Esophagus squamous epithelium (tissue), 5 donors: ENCODE data around the gene TLE1. TPM values are rescaled to one million over a fixed set of nuclear protein-coding genes. Genes with fewer than 3 reads are reported as not detected.

Experiments
- DNase-seq: peaks from one replicate; lab custom pipeline; 2025; lab: John Stamatoyannopoulos, UW
- H3K27ac ChIP-seq, 4 donors: fragments of 200-600 bp; sonication (generic); one replicate each; pipeline ENCODE4 v1.5.1; 2016 to 2019; ENCODE audit warnings: mild to moderate bottlenecking in 1 of 4
- H3K27me3 ChIP-seq, 4 donors: fragments of 200-600 bp; sonication (generic); 1 replicate in 3 of 4; 2 replicates in 1 of 4; pipeline versions ENCODE4 v1.5.1 to v1.6.0; 2017 to 2021; ENCODE audit warnings: antibody characterized with exemption in 1 of 4
- H3K36me3 ChIP-seq, 3 donors: fragments of 200-600 bp; sonication (generic); one replicate each; pipeline ENCODE4 v1.5.1; 2016 to 2019
- H3K4me1 ChIP-seq, 3 donors: fragments of 200-600 bp; sonication (generic); one replicate each; pipeline ENCODE4 v1.5.1; 2017 to 2019
- H3K4me3 ChIP-seq, 4 donors: fragments of 200-600 bp; sonication (generic); 1 replicate in 3 of 4; 2 replicates in 1 of 4; pipeline ENCODE4 v1.5.1; 2016 to 2019; ENCODE audit warnings: mild to moderate bottlenecking in 2 of 4, moderate library complexity in 1 of 4
- H3K9me3 ChIP-seq, 3 donors: fragments of 200-600 bp; sonication (generic); one replicate each; pipeline ENCODE4 v1.5.1; 2016 to 2019
- POLR2A ChIP-seq, 4 donors: fragments of 450-650 bp; IDR thresholded peaks; one replicate each; pipeline ENCODE4 v1.6.1; 2017; ENCODE audit warnings: antibody characterized with exemption in 4 of 4, mild to moderate bottlenecking in 4 of 4, moderate library complexity in 3 of 4
- WGBS, 2 donors: methylation state at CpG; one replicate each; pipeline ENCODE4 v1.1.5; 2018; 5-methylcytosine and 5-hydroxymethylcytosine counted together
- intact Hi-C: fragments of 100-400 bp; cut with DNase I; formaldehyde crosslinking; loops from one replicate; pipeline ENCODE4 v1.15.0; 2022
- total RNA-seq, 4 donors: library from RNA; depleted of rRNA; stranded (reverse); fragments of >200 nt; gene quantifications; one replicate each; pipeline ENCODE4 v1.1.0, GENCODE V29; 2016
- TF ChIP-seq, protein P1 (sequence below), 6 experiments: fragments of 450-650 bp in 4 of 6; fragments of 200-600 bp in 2 of 6; sonication (generic) in 2 of 6; IDR thresholded peaks; one replicate each; pipeline ENCODE4 v1.5.1; 2016 to 2019; ENCODE audit warnings: antibody characterized with exemption in 6 of 6, mild to moderate bottlenecking in 4 of 6, moderate library complexity in 4 of 6
- donor health status: DM: yes; HTN: yes; CAD: no.

TLE1 gene
- total RNA-seq, 4 donors from 2014 or later, result 17.1 to 43.3 (median 20.4) TPM

DNA sequence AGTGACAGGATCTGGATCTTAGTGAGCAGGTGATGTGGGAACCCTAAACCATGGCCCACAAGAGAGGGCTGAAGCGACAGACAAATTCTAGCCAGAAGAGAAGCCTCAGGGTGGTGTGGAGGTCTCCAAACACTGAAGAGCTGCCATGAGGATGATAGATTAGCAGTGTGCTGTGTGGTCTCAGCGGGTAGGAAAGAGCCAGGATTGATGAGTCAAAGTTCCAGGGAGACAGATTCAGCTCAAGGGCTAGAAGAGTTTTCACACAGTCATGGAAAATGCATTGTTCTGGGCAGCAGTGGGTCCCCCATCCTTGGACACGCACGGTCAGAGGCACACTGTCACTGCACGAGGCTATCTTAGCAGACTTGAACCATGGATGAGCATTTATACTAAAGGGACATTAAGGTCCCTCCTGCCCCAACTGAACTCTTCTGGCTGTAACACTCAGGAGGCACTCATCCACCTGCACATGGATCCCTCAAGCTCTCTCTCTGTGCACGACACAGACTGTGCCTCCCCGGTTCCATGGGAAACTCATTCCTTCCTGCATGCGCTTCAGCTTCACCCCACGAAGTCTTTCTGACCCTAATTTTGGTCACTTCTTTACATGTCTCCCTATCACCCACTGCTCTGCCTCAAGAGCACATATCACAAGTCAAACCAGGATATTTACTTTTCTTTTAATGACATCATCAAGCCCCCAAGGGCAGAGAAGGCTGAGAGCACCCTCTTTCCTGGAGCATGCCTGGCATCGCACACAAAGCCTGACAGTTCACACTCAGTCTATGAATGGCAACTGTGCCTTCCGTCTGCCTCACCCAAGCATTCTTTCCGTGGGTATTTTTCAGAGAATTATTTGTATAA, 84.8 kb downstream of the TLE1 start:
- Histone ChIP-seq H3K36me3 (peaks cover 0 to 82% (median 0%) of the 10 kb centered on the region in 3 donors), H3K4me3 (no peak overlapping the region), H3K27ac (no peak overlapping the region), H3K9me3 (no peaks in the 10 kb centered on the region), H3K27me3 (no peaks in the 10 kb centered on the region), H3K4me1 (peaks cover 0 to 24% (median 10%) of the 10 kb centered on the region in 3 donors)
- TF ChIP-seq POLR2A (IDR thresholded peaks at IDR 0.05), result no peak
- TF ChIP-seq, protein P1, sequence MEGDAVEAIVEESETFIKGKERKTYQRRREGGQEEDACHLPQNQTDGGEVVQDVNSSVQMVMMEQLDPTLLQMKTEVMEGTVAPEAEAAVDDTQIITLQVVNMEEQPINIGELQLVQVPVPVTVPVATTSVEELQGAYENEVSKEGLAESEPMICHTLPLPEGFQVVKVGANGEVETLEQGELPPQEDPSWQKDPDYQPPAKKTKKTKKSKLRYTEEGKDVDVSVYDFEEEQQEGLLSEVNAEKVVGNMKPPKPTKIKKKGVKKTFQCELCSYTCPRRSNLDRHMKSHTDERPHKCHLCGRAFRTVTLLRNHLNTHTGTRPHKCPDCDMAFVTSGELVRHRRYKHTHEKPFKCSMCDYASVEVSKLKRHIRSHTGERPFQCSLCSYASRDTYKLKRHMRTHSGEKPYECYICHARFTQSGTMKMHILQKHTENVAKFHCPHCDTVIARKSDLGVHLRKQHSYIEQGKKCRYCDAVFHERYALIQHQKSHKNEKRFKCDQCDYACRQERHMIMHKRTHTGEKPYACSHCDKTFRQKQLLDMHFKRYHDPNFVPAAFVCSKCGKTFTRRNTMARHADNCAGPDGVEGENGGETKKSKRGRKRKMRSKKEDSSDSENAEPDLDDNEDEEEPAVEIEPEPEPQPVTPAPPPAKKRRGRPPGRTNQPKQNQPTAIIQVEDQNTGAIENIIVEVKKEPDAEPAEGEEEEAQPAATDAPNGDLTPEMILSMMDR (IDR thresholded peaks at IDR 0.05), result no peak
- no peak for DNase-seq
- intact Hi-C loops, result no loop called here
- WGBS, 2 donors, result 75 to 84% methylated on average over 11 to 12 of the region's 12 CpGs

DNA sequence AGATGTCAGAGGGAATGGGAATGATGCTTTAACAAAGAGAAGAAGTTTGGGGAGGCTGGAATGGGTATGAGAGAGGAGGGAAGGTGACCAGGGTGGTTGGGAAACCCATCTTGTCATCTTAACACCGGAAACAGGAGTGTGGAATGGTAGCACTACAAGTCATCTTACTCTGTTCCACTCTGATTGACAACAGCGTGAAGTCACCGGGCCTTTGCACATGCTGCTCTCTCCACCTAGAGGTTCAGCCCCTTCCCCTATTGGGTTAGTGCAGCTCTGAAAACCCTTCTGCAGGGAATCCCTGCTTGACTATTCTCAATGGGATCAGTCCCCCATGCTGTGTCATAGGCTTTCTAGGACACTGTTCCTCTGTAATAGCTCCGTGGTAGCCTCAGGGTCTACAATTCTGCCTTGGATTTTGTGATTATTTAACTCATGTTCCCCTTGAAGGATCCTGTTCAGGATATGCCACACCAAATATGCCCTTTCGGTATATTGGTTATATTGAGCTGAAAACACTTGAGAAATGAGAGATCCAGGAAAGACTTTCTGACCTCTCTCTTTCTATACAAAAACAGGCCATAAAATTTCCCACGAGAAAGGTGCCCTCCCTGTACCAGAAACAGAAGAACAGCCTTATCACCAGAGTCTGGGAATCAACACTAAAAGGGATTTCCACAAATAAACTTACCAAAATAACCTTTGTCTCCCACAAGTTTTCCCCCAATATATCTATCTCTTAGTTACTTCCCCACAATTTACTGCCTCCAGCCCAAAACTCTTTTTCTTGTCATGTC, 86.3 kb downstream of the TLE1 start:
- TF ChIP-seq, protein P1 (IDR thresholded peaks at IDR 0.05), result no peak
- no peak for TF ChIP-seq POLR2A (IDR thresholded peaks at IDR 0.05)
- intact Hi-C loops, result no loop called here
- Histone ChIP-seq H3K4me1 (peaks cover 0 to 39% (median 17%) of the 10 kb centered on the region in 3 donors), H3K36me3 (peaks cover 0 to 82% (median 0%) of the 10 kb centered on the region in 3 donors), H3K4me3 (no peak overlapping the region), H3K9me3 (no peaks in the 10 kb centered on the region), H3K27ac (no peak overlapping the region), H3K27me3 (no peaks in the 10 kb centered on the region)
- 82 to 94% methylated on average over 5 to 6 of the region's 6 CpGs for WGBS, 2 donors
- no peak for DNase-seq

DNA sequence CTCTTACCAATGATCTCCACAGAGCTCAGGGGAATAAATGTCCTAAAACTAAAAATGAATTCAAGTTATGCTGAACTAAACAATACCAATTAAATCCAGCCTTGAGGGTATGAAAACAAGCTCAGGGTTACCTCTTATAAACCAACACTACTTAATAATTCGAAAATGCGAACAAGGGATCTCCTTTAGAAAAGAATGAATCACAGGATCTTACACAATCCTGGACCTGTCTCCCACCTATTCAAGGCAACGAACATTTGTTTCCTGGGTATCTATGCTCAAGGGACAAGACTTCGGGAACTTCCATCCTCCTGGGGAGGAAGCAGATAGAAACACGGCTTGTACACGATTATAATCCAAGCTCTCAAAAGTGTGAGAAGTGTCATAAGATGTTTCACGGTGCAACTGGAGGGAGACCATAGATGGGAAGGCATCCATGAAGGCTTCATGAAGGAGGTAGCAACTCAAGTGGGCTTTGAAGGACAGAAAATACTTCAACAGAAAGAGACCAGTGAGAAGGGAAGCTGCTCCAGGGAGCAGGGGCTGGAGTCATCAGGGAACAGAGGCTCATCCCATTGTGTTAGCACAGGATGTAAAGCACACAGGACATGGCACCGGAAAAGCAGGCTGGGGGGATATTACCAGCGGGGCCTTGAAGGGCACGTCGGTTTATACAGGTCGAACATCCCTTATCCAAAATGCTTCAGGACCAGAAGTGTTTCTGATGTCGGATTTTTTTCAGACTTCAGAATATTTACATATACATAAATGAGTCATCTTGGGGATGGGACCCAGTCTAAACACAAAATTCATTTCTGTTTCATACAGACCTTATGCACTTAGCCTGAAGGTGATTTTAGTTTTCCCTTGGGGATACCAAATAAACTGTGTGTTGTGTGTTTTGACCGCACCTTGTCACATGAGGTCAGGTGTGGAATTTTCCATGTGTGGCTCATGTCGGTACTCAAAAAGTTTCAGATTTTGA, 87.4 kb downstream of the TLE1 start:
- 58 to 61% methylated on average over 15 of the region's 15 CpGs for WGBS, 2 donors
- no peak for DNase-seq
- TF ChIP-seq, protein P1 (IDR thresholded peaks at IDR 0.05), result no peak
- TF ChIP-seq POLR2A (IDR thresholded peaks at IDR 0.05), result no peak
- Histone ChIP-seq H3K9me3 (no peaks in the 10 kb centered on the region), H3K36me3 (peaks cover 0 to 79% (median 0%) of the 10 kb centered on the region in 3 donors), H3K27ac (peak overlapping the region in 1 of 4 donors; percentile 0), H3K27me3 (no peaks in the 10 kb centered on the region), H3K4me1 (peaks cover 0 to 48% (median 21%) of the 10 kb centered on the region in 3 donors), H3K4me3 (no peak overlapping the region)
- intact Hi-C loops, result no loop called here

DNA sequence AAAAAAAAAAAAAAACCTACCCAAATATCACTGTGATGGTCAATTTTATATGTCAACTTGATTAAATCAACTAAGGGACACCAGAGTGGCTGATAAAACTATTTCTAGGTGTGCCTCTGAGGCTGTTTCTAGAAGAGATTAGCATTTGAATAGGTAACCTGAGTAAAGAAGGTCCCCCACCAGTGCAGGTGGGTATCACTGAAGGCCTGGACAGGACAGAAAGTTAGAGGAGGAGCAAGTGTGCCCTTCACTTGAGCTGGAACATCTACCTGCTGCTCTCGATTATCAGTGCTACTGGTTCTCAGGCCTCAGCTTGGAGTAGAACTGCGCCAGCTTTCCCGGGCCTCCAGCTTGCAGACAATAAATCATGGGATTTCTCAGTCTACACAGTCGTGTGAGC, 88.7 kb downstream of the TLE1 start:
- no peak for DNase-seq
- Histone ChIP-seq H3K4me3 (no peak overlapping the region), H3K27me3 (no peaks in the 10 kb centered on the region), H3K36me3 (peaks cover 0 to 82% (median 0%) of the 10 kb centered on the region in 3 donors), H3K27ac (peak overlapping the region in 1 of 4 donors; percentile 1), H3K4me1 (peaks cover 0 to 48% (median 21%) of the 10 kb centered on the region in 3 donors), H3K9me3 (no peaks in the 10 kb centered on the region)
- intact Hi-C loops, result no loop called here
- TF ChIP-seq, protein P1 (IDR thresholded peaks at IDR 0.05), result no peak
- TF ChIP-seq POLR2A (IDR thresholded peaks at IDR 0.05), result no peak
- WGBS, 2 donors, result 74 to 78% methylated on average over 4 of the region's 4 CpGs
